Measurements from ENCODE around the gene DCUN1D3.

The DCUN1D3 gene

GRCh38 chr16:20916289-20916688 lies 16.1 kb upstream of the DCUN1D3 start:
- Histone ChIP-seq H3K9me3 (no peaks in the 10 kb centered on the region), H3K4me1 (peaks cover 0 to 45% (median 28%) of the 10 kb centered on the region in 4 donors), H3K4me3 (no peak overlapping the region), H3K27ac (no peak overlapping the region), H3K27me3 (no peaks in the 10 kb centered on the region), H3K36me3 (peaks cover 0 to 8% (median 0%) of the 10 kb centered on the region in 3 donors)
- intact Hi-C loops (cut with DNase I; ENCODE audit: low total_unique reads) = no loop called here
- TF ChIP-seq CTCF (IDR thresholded peaks at IDR 0.05) = no peak
- DNase-seq = no peak

GRCh38 chr16:20911361-20911760 lies 11.2 kb upstream of the DCUN1D3 start:
- Histone ChIP-seq H3K27me3 (no peaks in the 10 kb centered on the region), H3K27ac (peak overlapping the region; percentile 96 to 98), H3K9me3 (no peaks in the 10 kb centered on the region), H3K4me3 (no peak overlapping the region), H3K36me3 (peaks cover 0 to 3% (median 0%) of the 10 kb centered on the region in 3 donors), H3K4me1 (peaks cover 0 to 85% (median 49%) of the 10 kb centered on the region in 4 donors)
- DNase-seq = no peak
- no peak for TF ChIP-seq CTCF (IDR thresholded peaks at IDR 0.05)
- intact Hi-C loops (cut with DNase I; ENCODE audit: low total_unique reads) = no loop called here

GRCh38 chr16:20910781-20911321 lies 10.7 kb upstream of the DCUN1D3 start:
- no peak for TF ChIP-seq CTCF (IDR thresholded peaks at IDR 0.05)
- Histone ChIP-seq H3K9me3 (no peaks in the 10 kb centered on the region), H3K27ac (peak overlapping the region; percentile 96 to 98), H3K27me3 (no peaks in the 10 kb centered on the region), H3K36me3 (no peaks in the 10 kb centered on the region), H3K4me3 (no peak overlapping the region), H3K4me1 (peaks cover 0 to 90% (median 54%) of the 10 kb centered on the region in 4 donors)
- no peak for DNase-seq
- intact Hi-C loops (cut with DNase I; ENCODE audit: low total_unique reads) = no loop called here

GRCh38 chr16:20906341-20907255 lies 6.4 kb upstream of the DCUN1D3 start:
- Histone ChIP-seq H3K4me3 (peak overlapping the region in 1 of 2 donors; percentile 21), H3K36me3 (no peaks in the 10 kb centered on the region), H3K9me3 (no peaks in the 10 kb centered on the region), H3K27me3 (no peaks in the 10 kb centered on the region), H3K4me1 (peaks cover 0 to 100% (median 77%) of the 10 kb centered on the region in 4 donors), H3K27ac (peak overlapping the region; percentile 96 to 98)
- DNase-seq = no peak
- TF ChIP-seq CTCF (IDR thresholded peaks at IDR 0.05) = no peak
- intact Hi-C loops (cut with DNase I; ENCODE audit: low total_unique reads) = loop anchor here (10.0 kb wide), 1 partner anchor 1768 kb away; no protein-coding TSS in a partner anchor

GRCh38 chr16:20905576-20905975 lies 5.4 kb upstream of the DCUN1D3 start:
- intact Hi-C loops (cut with DNase I; ENCODE audit: low total_unique reads) = loop anchor here (10.0 kb wide), 1 partner anchor 1769 kb away; no protein-coding TSS in a partner anchor

More at GRCh38 chr16:20905576-20905975, 5.4 kb upstream of the DCUN1D3 start:
- no peak for TF ChIP-seq CTCF (IDR thresholded peaks at IDR 0.05)
- H3K4me1 ChIP-seq = peaks cover 0 to 91% (median 71%) of the 10 kb centered on the region in 4 donors
- H3K27me3 ChIP-seq = no peaks in the 10 kb centered on the region
- H3K27ac ChIP-seq = peak overlapping the region; percentile 96 to 98
- H3K36me3 ChIP-seq = no peaks in the 10 kb centered on the region
- DNase-seq = no peak
- H3K4me3 ChIP-seq = no peak overlapping the region
- no peaks in the 10 kb centered on the region for H3K9me3 ChIP-seq

Measured in tibial artery (tissue), 4 donors.